ENCODE data around the gene PCSK9. TPM values are rescaled to one million over a fixed set of nuclear protein-coding genes. Genes with fewer than 3 reads are reported as not detected.

Gene PCSK9
- total RNA-seq, 1 experiment from 2014 or later, result 0.26 TPM

- TF ChIP-seq REST (IDR thresholded peaks at IDR 0.05; ENCODE audit: insufficient read depth in 1 of 2, low read depth in 2 of 2, low read length in 1 of 2) (no peak), CTCF (IDR thresholded peaks at IDR 0.05) (no peak), SIN3A (IDR thresholded peaks at IDR 0.05; ENCODE audit: borderline replicate concordance, insufficient read depth, low read depth, low read length) (no peak), POLR2AphosphoS5 (IDR thresholded peaks at IDR 0.05; ENCODE audit: low read depth, low read length) (no peak), TCF7L2 (IDR thresholded peaks at IDR 0.05; ENCODE audit: low read depth, low read length) (no peak)
- no peaks in the 10 kb centered on the region for H3K4me1 ChIP-seq (ENCODE audit: control insufficient read depth, insufficient read depth, low read length)
- BruUV-seq (replicated peaks), result no TSS peak
- H3K27ac ChIP-seq (ENCODE audit: low read length), result no peak overlapping the region
- intact Hi-C loops (cut with micrococcal nuclease; ENCODE audit: unreplicated experiment) (no loop called here), in situ Hi-C loops (cut with HindIII; ENCODE audit: low pct_unique_long_range_greater_than_20kb, low sequenced_read_pairs) (no loop called here)
- CTCF ChIA-PET, result no interaction called here
- no peak for ATAC-seq
- DNase-seq (ENCODE audit: low read depth, low spot score), result no peak
- H3K4me3 ChIP-seq (ENCODE audit: low read depth in 2 of 2, low read length in 2 of 2), result no peak overlapping the region
- no peaks in the 10 kb centered on the region for H3K9me3 ChIP-seq (ENCODE audit: control insufficient read depth, insufficient read depth, low read depth, low read length)
- POLR2A ChIA-PET, result no interaction called here
- no peaks in the 10 kb centered on the region for H3K36me3 ChIP-seq (ENCODE audit: control insufficient read depth, insufficient read depth, low read length)
- no peaks in the 10 kb centered on the region for H3K27me3 ChIP-seq (ENCODE audit: control insufficient read depth, insufficient read depth, low read length)
These were observed 7.5 kb downstream of the PCSK9 start for GRCh38 chr1:55046871-55047270.

- Histone ChIP-seq H3K36me3 (ENCODE audit: control insufficient read depth, insufficient read depth, low read length) (no peaks in the 10 kb centered on the region), H3K4me1 (ENCODE audit: control insufficient read depth, insufficient read depth, low read length) (no peaks in the 10 kb centered on the region), H3K9me3 (ENCODE audit: control insufficient read depth, insufficient read depth, low read depth, low read length) (no peaks in the 10 kb centered on the region), H3K27ac (ENCODE audit: low read length) (no peak overlapping the region), H3K27me3 (ENCODE audit: control insufficient read depth, insufficient read depth, low read length) (no peaks in the 10 kb centered on the region), H3K4me3 (ENCODE audit: low read depth in 2 of 2, low read length in 2 of 2) (no peak overlapping the region)
- no peak for DNase-seq (ENCODE audit: low read depth, low spot score)
- TF ChIP-seq REST (IDR thresholded peaks at IDR 0.05; ENCODE audit: insufficient read depth in 1 of 2, low read depth in 2 of 2, low read length in 1 of 2) (no peak), CTCF (IDR thresholded peaks at IDR 0.05) (no peak), TCF7L2 (IDR thresholded peaks at IDR 0.05; ENCODE audit: low read depth, low read length) (no peak), POLR2AphosphoS5 (IDR thresholded peaks at IDR 0.05; ENCODE audit: low read depth, low read length) (no peak), SIN3A (IDR thresholded peaks at IDR 0.05; ENCODE audit: borderline replicate concordance, insufficient read depth, low read depth, low read length) (no peak)
- POLR2A ChIA-PET, result no interaction called here
- no peak for ATAC-seq
- in situ Hi-C loops (cut with HindIII; ENCODE audit: low pct_unique_long_range_greater_than_20kb, low sequenced_read_pairs) (no loop called here), intact Hi-C loops (cut with micrococcal nuclease; ENCODE audit: unreplicated experiment) (no loop called here)
- no TSS peak for BruUV-seq (replicated peaks)
- CTCF ChIA-PET, result interaction anchor here (0.6 kb wide), 1 partner anchor 30 kb away, joined by 3 read pairs; no protein-coding TSS in a partner anchor
These were observed 8.3 kb downstream of the PCSK9 start for GRCh38 chr1:55047611-55048010.

Measured in Panc1 (cell line).